H1 (cell line): Measurements from ENCODE around the gene UTP15. TPM values are rescaled to one million over a fixed set of nuclear protein-coding genes. Genes with fewer than 3 reads are reported as not detected.

ENCODE experiments used
- ATF3 ChIP-seq: IDR thresholded peaks from 2 replicates; pipeline ENCODE4 v1.6.1; 2011; ENCODE audit warnings: low read depth, mild to moderate bottlenecking, low read length; ENCODE audit not compliant: insufficient read depth
- EZH2 ChIP-seq: fragments of 200-600 bp; sonication (generic); IDR thresholded peaks from 2 replicates; pipeline ENCODE4 v1.7.1; 2012; ENCODE audit warnings: low read depth, mild to moderate bottlenecking, moderate library complexity, low read length, inconsistent platforms; ENCODE audit not compliant: severe bottlenecking
- polyA plus RNA-seq, 7 experiments: library from polyadenylated mRNA; depleted of rRNA in 3 of 7; stranded (reverse) in 5 of 7; unstranded in 2 of 7; fragments of >200 nt in 5 of 7; fragments of 200-250 nt in 2 of 7; gene quantifications; 1 replicate in 5 of 7; 2 replicates in 1 of 7; 4 replicates in 1 of 7; pipeline versions ENCODE4 v1.2.1 to v1.2.3, GENCODE V29; 2011 to 2013; ENCODE audit warnings: missing spikeins in 2 of 7, mixed read lengths in 2 of 7
- total RNA-seq: library from RNA; stranded (reverse); fragmentation: NEBNext Ultra II Directional; extraction: Animal tissue kit (Norgen Biotek cat#: 25700); gene quantifications from 2 replicates; pipeline ENCODE4 v1.2.1, GENCODE V29; 2021

The UTP15 gene
- total and polyA plus RNA-seq, 2 of the 8 experiments (the other 6 are each of a cell fraction or from before 2014, with no cell fraction given), result 14.3 to 33.6 TPM

- TF ChIP-seq EZH2 (no peak), ATF3 (no peak)
These were observed 25.4 kb upstream of the UTP15 start (continued) for GRCh38 chr5:73540192-73540591.
